CD4-positive, alpha-beta T cell treated with Interleukin-10 for 1 hour (primary cell): ENCODE results near the gene COL24A1.
"Not testable (repeated sequence)": the region's sequence is repeated elsewhere in the genome, so short reads cannot be mapped to it uniquely, and the experiment has no call there.

Experiments
- DNase-seq: peaks from one replicate; pipeline ENCODE4 v3.0.0-alpha.2; 2020

The COL24A1 gene

DNA sequence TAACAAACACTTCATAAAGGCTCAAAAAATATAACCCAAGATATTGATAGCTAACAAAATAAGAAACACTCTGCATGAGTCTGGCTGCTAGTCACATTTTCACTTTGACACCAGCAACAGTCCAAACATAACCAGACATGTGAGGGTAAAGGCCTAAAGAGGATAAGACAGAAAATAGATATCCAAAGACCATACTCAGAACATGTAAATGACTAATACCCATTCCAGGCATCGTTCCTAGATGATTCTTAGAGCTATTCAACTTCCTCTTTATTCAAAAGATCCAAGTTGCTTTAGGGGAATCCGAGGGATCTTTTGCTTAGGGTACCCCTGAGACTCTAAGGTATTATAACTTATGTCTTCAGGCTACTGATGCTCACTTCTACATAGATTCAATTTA lies 5.1 kb downstream of the COL24A1 start:
- no peak for DNase-seq

GRCh38 chr1:86150553-86151055 lies 6.0 kb downstream of the COL24A1 start:
- DNase-seq: no peak

DNA sequence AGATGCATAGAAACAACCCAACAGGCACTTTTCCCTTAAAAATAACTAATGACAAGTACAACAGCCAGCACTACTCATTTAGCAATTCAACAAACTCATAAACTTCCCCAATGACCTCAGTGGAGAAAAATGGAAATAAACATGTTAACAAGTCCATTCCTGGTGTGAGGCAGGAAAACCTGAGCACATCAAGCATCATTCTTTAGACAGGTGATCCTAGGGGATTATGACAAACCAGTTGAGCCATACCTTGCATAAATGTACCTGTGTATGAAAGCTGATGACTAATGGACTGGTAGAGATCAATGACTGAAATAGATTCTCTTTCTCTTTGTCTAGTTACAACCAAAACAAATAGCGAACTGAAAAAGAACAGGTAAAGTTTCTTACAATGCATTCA lies 7.0 kb downstream of the COL24A1 start:
- no peak for DNase-seq

DNA sequence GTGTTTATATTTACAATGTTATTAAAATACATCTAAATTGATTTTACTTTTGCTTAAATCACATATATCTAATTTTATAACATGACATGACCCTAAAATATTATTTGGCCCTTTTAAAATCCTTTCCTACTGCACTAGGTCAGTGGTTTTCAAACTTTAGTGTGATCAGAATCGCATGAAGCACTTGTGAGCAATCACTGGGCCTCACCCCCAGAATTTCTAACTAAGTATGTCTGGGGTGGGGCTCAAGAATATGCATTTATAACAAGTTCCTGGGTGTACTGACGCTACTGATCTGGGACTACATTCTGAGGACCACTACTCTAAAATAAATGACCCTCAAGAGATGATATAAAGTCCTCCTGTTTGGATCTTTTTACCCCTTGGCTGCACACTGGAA lies 8.8 kb downstream of the COL24A1 start:
- no peak for DNase-seq

GRCh38 chr1:86146566-86146965 lies 10.0 kb downstream of the COL24A1 start:
- no peak for DNase-seq

GRCh38 chr1:86140281-86140880 lies 16.2 kb downstream of the COL24A1 start:
- no peak for DNase-seq

GRCh38 chr1:86138746-86139145 lies 17.8 kb downstream of the COL24A1 start:
- no peak for DNase-seq

DNA sequence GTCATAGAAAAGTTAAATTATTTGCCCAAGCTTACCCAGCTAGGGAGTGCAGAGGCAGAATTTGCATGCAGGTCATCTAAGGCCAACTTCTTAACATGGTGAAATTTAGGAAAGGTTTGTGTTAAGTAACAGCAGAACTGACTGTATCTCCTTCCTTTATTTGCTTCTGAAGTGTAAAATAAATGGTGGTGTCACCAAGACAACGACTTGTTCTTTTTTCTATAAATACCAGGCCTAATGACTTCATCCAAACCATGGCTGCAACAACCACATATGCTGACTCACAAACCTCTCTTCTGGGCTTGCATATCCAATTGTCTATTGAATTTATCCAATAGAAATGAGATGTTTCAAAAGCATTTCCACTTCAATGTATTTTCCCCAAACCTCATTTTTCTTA lies 19.1 kb downstream of the COL24A1 start:
- peak; percentile 7 for DNase-seq

- DNase-seq: no peak
Observed at GRCh38 chr1:86119214-86119764, 37.3 kb downstream of the COL24A1 start.

GRCh38 chr1:86114816-86115400 lies 41.7 kb downstream of the COL24A1 start:
- no peak for DNase-seq

DNA sequence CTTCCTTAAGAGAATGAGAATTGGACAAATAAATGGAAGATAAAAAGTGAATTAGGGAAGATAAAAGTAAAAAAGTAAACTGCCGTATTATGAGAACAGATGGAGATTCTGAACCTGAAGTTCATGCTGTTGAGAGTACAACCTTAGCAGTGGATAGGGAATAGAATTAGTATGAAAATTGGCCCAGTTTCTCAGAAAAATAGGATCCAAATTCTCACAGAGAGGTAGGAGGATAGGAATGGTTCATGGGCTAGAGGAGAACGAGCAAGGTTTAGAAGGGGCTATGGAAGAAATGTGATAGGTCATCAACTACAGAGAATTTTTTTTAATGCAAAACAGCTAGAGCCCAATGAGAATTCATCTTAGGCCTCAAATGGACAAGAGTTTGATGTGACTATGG lies 42.3 kb downstream of the COL24A1 start:
- DNase-seq: no peak

DNA sequence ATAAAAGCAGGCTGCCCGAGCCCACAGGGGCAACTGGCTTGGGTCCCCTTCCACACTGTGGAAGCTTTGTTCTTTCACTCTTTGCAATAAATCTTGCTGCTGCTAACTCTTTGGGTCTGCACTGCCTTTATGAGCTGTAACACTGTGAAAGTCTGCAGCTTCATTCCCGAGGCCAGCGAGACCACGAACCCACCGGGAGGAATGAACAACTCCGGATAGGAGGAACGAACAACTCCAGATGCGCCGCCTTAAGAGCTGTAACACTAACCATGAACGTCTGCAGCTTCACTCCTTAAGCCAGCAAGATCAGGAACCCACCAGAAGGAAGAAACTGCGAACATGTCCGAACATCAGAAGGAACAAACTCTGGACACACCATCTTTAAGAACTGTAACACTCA lies 45.0 kb downstream of the COL24A1 start:
- DNase-seq: not testable (repeated sequence)

DNA sequence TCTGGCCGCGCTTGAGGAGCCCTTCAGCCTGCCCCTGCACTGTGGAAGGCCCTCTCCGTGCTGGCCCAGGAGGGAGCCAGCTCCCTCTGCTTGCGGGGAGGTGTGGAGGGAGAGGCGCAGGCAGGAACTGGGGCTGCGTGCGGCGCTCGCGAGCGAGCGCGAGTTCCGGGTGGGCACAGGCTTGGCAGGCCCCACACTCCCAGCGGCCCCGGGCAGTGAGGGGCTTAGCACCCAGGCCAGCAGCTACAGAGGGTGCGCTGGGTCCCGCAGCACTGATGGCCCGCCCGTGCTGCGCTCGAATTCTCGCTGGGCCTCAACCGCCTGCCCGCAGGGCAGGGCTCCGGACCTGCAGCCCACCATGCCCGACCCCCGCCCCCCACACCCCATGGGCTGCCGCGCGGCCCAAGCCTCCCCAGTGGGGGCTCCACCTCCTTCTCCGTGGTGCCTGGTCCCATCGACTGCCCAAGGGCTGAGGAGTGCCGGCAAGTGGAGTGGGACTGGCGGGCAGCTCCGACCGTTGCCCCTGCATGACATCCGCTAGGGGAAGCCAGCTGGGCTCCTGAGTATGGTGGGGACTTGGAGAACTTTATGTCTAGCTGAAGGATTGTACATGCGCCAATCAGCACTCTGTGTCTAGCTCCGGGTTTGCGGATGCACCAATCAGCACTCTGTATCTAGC lies 46.0 kb downstream of the COL24A1 start:
- no peak for DNase-seq

- no peak for DNase-seq
Observed at GRCh38 chr1:86105533-86105866, 51.1 kb downstream of the COL24A1 start.

- no peak for DNase-seq
Observed at GRCh38 chr1:86104606-86105532, 51.7 kb downstream of the COL24A1 start.

GRCh38 chr1:86101616-86102015 lies 55.0 kb downstream of the COL24A1 start:
- no peak for DNase-seq

DNA sequence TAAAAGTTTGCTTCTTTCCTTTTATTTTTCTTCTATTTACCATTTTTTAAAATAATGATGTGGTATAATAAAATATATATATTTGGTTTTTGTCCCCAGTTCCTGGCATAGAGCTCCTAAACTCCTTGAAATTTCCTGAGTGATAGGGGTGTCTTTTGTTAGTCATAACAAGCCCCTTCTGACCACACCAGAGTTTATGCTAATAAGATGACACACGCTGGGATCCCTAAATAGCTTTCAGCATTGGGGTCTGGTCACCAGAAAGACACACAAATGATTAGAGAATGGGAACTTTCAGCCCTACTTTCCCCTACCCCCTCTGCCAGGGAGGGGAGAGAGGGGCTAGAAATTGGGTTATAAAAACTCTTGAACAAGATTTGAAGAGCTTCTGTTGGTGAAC lies 56.2 kb downstream of the COL24A1 start:
- DNase-seq: no peak

DNA sequence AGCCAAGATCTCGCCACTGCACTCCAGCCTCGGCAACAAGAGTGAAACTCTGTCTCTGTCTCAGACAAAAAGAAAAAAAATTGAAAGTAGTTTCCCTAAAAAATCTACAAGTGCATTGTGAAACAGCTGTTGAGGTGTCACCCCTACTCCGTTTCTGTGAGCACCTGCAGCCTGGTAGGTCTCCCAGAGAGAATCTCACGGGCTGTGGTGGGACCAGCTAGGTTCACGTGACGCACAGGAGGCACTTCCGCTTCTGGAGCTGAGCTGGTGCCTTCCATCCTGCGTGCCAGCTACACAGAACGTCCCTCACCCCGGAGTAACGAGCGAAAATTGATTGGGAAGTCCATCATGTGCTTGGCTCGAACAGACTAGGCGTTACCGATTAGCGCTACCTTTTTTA lies 66.8 kb downstream of the COL24A1 start:
- no peak for DNase-seq

DNA sequence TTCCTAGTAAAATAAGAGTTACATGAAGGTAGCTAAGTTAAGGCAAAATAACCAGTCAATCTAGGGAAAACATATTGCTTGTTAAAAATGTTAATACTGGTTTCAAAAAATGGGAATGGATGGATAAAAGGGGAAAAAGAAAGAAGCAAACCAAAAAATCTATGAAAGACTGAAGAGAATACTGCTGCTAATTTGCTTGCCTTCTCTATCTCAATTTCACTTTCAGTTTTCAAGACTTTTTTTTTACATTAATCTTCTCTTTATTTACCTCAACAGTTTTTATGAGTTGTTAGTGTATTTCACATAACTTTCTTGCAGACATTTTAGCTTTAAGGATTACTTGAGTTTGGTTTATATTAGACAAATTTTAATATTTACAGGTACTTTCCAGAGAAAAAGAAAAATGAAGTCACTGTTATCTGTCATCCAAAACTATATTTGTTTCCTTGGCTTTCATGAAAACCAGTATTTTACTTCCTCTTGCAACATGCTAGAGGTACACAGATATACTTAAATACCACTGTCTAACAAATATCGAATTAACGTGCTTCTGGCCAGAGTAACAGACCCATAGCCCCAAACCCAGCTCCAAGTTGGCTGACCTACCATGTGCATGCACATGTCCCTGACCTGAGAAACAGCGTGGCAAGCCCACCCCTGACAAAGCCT lies 70.7 kb downstream of the COL24A1 start:
- DNase-seq: no peak

DNA sequence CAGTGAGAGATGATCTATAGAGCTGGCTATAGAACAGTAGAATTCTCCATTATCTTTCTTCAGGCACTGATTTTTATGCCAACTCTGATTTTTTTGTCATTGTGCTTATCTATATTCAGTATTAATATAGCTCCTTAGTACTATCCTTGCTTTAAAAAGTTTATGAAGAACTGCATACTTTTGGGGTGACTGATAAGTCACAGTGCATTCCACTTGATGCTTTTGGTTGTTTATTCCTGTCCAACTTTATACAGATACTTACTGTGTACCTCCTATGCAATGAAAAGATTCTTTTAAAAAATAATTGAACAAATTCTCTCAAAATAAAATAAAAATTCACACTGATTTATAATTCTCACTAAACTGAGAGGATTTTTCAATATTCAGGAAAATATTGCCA lies 71.6 kb downstream of the COL24A1 start:
- no peak for DNase-seq

GRCh38 chr1:86082183-86082582 lies 74.4 kb downstream of the COL24A1 start:
- no peak for DNase-seq

- DNase-seq: not testable (repeated sequence)
Observed at GRCh38 chr1:86072474-86072873, 84.1 kb downstream of the COL24A1 start.

DNA sequence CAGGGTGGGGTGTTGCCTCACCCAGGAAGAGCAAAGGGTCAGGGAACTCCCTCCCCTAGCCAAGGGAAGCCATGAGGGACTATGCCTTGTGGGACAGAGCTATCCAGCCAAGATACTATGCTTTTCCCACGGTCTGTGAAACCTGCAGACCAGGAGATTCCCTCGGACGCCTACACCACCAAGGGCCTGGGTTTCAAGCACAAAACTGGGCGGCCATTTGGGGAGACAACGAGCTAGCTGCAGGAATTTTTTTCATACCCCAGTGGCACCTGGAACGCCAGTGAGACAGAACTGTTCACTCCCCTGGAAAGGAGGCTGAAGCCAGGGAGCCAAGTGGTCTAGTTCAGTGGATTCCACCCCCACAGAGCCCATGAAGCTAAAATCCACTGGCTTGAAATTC lies 84.7 kb downstream of the COL24A1 start:
- not testable (repeated sequence) for DNase-seq
